ENCODE measurements around the gene GNG14.
"Not testable (repeated sequence)": the region's sequence is repeated elsewhere in the genome, so short reads cannot be mapped to it uniquely, and the experiment has no call there.

The GNG14 gene

DNA sequence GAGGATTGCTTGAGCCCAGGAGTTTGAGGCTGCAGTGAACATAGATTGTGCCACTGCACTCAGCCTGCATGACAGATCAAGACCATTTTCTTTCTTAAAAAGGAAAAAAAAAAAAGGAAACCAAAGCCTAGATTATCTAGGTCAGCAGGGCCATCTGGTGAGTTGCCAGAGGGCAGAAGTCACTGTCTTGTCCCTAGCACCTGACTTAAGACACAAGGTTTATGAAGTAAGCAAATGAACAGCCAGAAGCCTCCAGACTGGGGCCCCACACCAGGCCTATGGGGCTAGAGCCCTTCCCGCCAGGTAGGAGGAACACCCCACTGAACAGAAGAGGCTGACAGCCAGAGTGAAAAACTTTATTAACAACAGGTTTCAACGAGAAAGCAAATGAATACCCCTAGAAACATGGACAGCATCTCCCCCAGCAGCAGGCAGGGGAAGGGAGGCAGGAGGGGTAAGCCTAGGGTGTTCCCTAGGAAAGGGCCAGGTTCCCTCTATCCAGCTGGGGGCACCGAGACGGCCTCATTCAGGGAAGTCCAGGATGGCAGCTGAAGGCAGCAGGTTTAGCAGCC is 20.0 kb upstream of the GNG14 start:
- no peak for DNase-seq (ENCODE audit: low read depth, low spot score)

GRCh38 chr19:12668346-12668745 is 19.5 kb upstream of the GNG14 start:
- no peak for DNase-seq (ENCODE audit: low read depth, low spot score)

DNA sequence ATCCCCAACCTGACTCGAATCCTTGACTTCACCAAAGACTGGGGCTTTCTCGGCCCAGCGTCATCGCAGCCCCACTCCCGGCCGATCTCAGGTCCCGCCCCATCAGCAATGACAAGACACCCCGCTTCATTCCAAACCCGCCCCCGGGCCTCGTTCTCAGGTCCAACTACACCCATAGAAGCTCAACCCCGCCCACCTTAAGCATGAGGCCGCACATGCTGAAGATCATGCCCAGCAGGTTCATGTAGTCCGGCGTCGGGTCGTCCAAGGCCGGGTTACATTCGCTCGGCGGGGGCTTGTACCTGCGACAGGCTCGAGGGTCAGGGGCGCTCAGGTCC is 18.9 kb upstream of the GNG14 start:
- no peak for DNase-seq (ENCODE audit: low read depth, low spot score)

DNA sequence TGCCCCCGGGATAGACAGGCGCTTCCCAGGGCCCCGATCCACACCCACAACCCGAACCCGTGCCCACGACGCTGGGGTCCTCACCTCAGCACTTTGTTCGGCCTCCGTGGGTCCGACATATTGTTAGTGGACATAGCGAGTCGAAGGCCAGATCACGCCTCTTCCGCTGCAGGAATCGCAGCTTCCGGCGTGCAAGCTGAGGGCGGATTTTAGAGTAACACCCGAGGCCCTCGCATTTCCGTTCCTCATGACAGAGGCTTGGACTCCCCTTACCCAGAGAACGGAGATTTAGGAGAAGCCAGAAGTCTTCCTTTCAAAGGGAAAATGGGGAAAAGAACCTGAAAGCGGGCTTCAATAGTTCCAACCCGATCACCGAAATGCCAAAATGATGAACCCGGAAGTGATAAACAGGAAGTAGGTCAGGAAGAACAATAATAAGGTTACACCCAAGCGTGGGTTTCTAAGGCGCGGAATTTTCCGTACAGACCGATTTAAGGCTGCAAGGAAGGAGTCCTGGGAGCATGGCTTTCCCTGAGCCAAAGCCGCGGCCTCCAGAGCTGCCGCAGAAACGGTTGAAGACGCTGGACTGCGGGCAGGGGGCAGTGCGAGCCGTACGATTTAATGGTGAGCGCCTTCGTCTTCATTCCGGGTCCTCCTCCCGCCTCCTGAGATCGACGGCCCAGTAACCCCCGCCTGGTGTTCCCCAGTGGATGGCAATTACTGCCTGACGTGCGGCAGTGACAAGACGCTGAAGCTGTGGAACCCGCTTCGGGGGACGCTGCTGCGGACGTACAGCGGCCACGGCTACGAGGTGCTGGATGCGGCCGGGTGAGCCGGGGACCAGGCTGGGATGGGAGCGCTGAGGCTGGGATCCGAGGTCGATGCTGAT is 18.3 kb upstream of the GNG14 start:
- DNase-seq (ENCODE audit: low read depth, low spot score): no peak

DNA sequence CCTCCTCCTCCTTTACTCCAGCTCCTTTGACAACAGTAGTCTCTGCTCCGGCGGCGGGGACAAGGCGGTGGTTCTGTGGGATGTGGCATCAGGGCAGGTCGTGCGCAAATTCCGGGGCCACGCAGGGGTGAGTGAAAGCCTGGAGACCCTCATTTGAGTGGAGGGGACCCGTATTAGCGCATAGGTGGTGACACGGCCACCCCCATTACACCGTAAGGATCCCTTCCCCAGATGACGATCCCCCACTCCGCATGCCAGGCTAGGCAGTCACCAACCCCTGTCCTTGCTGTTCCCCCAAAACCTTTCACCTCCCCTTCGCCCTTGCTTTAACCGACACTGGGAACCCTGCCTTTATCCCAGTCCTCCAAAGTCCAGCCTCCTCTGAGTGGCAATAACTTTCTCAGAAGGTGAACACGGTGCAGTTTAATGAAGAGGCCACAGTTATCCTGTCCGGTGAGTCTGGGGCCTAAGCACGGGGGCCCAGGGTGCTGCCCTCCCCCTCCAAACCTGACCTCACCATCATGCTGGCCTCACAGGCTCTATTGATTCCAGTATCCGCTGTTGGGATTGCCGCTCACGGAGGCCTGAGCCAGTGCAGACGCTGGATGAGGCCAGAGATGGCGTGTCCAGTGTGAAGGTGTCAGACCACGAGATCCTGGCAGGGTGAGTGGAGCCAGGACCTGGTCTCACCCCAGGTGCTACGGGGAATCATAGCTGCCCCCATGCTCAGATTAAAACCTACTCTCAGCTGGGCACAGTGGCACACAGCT is 17.5 kb upstream of the GNG14 start:
- no peak for DNase-seq (ENCODE audit: low read depth, low spot score)

DNA sequence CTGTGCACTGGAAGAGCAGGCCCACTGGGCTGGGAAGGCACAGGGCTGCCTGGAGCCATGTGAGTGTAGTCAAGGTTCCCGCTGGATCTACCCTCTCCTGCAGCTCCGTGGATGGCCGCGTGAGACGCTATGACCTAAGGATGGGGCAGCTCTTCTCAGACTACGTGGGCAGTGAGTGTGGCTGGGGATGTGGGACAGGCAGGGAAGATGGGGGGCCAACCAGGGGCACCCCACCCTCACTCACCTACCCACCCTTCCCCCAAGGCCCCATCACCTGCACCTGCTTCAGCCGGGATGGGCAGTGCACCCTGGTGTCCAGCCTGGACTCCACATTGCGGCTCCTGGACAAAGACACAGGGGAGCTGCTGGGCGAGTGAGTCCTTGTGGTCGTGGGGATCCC is 15.1 kb upstream of the GNG14 start:
- no peak for DNase-seq (ENCODE audit: low read depth, low spot score)

GRCh38 chr19:12675399-12675798 is 12.4 kb upstream of the GNG14 start:
- DNase-seq (ENCODE audit: low read depth, low spot score): no peak

DNA sequence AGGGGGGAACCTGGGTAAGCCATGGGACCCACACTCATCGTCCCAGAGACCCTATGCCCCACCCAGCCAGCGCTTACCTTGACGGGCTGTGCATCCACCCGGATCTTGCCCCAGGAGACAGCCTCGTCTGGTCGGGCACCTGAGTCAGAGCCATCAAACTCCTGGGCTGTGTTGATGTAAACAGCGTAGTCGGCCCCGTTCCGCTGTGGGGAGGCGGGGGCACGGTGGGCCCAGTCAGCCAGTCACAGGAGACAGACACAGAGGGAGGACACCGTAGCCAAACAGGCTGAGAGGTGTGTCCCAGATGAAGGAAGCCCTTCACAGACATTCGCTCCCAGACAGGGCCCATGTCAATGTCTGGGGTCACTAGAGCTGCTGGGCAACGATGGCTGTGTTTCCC is 11.9 kb upstream of the GNG14 start:
- DNase-seq (ENCODE audit: low read depth, low spot score): no peak

GRCh38 chr19:12676384-12676792 is 11.4 kb upstream of the GNG14 start:
- DNase-seq (ENCODE audit: low read depth, low spot score): peak; percentile 78

DNA sequence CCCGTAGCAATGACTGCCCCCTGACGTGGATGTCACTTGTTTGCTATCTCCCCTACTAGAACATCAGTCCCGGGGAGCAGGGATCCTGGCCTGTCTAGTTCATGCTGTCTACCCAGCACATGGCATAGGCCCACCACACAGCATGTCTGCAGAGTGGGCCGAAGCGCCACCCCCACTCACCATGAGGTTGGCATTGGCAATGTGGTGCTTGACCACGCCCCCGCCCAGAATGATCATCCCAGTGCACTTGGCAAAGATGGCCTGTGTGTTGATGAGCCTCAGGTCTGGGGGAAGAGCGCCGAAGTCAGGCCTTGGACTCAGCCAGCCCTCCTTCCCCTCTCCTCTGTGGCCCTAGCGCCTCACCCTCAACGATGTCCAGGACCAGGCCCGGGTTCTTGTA is 10.9 kb upstream of the GNG14 start:
- no peak for DNase-seq (ENCODE audit: low read depth, low spot score)

GRCh38 chr19:12678039-12678438 is 9.8 kb upstream of the GNG14 start:
- DNase-seq (ENCODE audit: low read depth, low spot score): not testable (repeated sequence)

DNA sequence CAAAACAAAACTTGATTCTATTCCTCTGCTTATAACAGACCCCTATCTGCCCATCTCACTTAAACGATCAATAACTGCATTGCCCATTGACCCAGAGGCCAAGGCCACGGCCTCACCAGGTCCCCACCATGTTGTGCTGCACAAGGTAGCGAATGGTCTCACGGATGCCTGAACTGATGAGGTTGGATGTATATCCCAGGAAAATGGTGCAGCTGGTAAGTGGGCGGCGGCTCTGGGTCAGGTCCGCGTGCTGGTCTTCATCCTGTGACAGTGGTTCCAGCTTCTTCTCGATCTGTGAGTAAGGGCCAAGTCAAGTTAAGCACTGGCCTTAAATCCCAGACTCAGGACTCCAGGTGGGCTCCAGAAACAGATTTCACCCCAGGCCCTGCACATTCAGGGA is 7.8 kb upstream of the GNG14 start:
- DNase-seq (ENCODE audit: low read depth, low spot score): no peak

DNA sequence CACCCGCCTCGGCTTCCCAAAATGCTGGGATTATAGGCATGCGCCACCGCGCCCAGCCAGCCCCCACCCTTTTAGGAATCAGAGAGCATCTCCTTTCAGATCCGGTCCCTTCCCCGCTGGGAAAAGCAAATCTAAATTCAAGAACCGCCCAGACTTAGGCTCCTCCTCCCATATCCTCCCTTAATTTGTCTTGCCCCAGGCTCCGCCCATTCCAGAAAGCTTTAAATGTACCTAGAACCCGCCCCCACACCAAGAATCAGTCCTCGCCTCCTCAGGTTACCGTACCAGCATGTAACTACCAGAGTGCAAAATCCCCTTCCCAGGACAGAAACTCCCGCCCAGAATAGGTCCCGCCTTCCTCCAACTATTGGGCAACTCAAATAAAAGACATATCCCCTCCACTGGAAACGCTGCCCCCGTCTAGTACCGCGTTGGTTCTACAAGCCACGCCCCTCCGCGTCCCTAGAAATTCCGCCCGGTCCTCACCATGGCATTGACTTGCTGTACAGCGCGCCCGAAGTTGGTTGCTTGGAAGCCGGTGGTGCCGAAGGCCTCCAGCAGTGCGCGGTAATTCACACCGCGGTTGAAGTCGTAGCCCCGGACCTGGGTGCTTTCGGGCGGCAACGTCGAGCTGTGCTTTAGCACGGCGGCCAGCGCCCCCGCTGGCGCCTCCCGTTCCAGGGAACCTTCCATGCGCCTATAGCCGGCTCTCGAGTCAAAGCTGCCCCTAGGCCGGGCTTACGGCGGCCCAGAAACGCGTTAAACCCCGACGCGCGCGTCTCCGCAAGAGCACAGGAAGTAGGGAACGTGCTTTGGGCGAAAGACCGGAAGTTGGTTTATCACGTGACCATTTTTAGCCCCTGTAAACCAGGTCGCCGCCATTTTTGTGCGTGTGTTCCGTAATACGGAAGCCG is 6.5 kb upstream of the GNG14 start, which contains the start of gene DHPS:
Gene DHPS (minus strand): TSS at position 807 of the 914 bp plus-strand sequence. CDS start 114 bp downstream, at position 693.
- DNase-seq (ENCODE audit: low read depth, low spot score): peak; percentile 83

DNA sequence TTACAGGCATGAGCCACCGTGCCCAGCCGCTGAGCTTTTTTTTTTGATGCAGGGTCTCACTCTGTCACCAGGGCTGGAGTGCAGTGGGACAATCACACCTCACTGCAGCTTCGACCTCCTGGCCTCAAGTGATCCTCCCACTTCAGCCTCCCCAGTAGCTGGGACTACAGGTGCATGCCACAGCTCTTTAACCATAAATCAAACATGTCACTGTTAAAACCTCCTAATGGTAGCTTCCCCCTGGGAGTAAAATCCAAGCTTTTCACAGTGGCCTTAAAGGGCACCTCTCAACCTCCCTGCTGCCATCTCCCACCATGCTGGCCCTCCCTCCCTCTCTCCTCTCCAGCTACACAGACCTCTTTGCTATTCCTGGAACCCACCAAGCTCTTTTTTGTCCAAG is 2.0 kb upstream of the GNG14 start:
- DNase-seq (ENCODE audit: low read depth, low spot score): no peak

GRCh38 chr19:12689012-12689411 is 1.2 kb downstream of the GNG14 start:
- no peak for DNase-seq (ENCODE audit: low read depth, low spot score)

DNA sequence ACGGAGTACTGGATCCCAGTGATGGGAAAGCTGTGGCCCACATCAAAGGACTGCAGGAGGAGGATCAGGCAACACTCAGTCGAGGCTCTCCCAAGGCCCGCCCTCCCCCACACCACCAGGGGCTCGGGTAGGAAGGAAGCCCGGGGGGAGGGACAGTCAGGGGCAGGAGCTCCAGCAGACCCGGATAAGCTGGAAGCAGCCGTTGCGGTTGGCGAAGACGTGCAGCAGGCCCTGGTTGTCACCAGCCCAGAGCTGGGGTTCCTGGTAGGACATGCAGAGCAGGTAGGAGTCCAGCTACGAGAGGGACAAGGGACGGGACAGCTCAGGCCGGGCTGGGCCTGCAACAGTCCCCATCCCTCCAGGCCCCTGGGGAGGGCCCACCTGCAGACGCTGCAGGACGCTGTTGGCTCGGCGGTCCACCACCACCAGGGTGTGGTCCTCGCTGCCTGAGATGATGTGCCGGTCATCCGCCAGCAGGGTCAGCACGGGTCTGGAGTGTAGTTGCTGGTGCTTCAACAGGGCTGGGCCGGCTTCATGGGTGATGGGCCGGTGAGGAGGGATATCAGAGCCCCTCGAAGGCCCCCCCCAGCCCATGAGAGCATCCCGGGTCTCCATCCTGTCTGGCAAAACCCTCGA is 1.9 kb downstream of the GNG14 start:
- no peak for DNase-seq (ENCODE audit: low read depth, low spot score)

DNA sequence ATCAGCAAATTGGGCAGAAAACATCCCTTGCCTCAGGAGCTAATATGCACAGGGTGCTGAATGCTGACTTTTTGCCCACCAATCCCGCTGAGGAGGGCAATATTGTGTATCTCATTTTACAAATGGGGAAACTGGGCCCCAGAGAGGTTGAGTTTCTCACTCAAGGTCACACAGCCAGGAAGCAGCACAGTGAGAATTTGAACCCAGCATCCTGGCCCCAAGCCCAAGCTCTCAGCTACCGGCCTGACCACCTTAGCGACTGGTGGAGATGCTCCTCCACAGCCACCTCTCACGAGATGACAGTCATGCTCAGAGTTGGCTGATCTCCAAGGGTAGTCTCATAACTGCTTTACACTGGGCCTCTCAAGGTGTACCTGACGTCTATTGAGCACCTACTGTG is 5.2 kb downstream of the GNG14 start:
- DNase-seq (ENCODE audit: low read depth, low spot score): no peak

DNA sequence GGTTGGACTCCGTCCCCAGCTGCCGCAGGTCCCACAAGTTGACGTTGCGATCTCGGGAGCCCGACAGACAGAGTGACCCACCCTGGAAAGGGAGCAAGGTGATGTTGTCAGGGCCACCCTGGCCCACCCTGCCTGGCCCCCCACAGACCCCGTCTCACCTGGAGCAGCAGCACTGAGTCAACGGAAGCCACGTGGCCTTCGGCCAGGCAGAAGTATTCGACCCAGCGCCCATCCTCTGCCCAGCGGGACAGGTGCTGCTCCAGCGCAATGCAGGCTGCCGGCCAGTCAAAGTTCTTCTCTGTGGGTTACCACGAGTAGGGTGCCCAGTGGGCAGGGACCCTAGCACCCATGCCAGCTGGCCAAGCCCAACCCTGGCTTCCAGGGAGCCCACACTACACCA is 6.8 kb downstream of the GNG14 start:
- DNase-seq (ENCODE audit: low read depth, low spot score): no peak

- no peak for DNase-seq (ENCODE audit: low read depth, low spot score)
Measured at GRCh38 chr19:12695096-12695495, 7.3 kb downstream of the GNG14 start.

DNA sequence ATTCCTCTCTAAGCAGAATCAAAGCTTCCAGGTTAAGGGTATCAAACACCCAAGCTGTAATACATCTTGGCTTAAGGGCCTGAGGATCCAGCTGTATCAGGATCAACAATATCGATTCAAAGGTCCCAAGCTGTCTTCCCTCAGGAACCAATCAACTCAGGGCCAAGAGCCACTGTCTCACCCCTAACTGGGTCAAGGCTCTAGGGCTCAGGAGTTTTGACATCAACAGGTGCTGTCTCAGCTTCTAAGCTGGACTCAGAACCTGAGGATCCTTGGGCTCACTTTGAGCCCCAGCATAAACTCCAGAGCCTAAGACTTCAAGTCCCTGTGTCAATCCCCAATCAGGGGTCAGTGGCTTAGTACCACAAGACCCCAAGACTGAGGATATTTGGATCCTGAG is 7.7 kb downstream of the GNG14 start:
- no peak for DNase-seq (ENCODE audit: low read depth, low spot score)

DNA sequence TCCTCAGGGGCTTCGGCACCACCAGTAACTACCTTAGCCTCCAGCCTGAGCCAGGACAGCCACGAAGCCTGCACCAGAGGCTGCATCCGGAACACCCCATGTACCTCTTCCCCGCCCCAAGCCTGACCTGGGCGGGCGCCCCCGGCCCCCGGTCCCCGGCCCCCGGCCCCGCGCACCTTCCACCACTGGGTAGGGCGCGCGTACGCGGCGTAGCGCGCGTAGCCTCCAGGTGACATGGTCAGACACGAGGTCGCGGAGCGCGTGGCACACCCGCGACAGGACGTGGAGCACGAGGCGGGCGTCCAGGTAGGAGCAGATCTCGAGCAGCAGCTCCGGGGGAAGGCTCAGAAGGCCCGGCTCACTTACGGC is 8.2 kb downstream of the GNG14 start:
- DNase-seq (ENCODE audit: low read depth, low spot score): no peak

Data from activated naive CD8-positive, alpha-beta T cell treated with anti-CD3 and anti-CD28 coated beads, Interleukin-2, amount 50 U/mL, for 16 hours (primary cell).